GM12872 (cell line): ENCODE data around the gene FTCD.

ENCODE experiments used
- TF ChIP-seq, protein P1 (sequence below): IDR thresholded peaks from 3 replicates; pipeline ENCODE4 v1.5.1; 2011; ENCODE audit warnings: low read depth, mild to moderate bottlenecking, low read length, moderate library complexity; ENCODE audit not compliant: insufficient read depth

FTCD gene

DNA sequence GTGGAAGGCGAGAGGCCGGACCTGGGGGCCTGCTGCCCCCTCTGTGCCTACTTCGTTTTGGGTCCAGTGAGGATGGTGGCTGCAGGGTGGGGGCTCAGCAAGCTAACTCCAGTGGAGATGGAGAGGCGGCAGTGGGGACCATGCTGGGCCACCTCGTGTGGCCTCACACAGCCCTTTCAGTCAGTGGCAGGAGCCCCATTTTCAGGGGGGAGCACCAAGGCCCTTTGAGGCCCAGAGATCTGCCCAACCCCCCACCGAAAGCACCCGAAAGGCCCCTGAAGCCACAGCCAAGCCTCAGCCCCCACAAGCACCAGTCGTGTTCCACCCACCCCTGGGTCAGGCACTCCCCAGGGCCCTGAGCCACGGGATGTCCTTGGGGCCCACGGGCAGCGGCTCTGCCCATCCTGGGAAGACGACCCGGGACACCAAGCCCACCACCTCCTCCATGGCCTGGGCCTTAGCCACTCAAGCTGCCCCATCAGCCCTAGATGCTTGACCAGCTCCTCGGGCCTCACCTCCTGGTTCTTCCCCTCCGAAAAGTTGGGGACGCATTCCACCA is 345 bp downstream of the FTCD start:
- TF ChIP-seq, protein P1, sequence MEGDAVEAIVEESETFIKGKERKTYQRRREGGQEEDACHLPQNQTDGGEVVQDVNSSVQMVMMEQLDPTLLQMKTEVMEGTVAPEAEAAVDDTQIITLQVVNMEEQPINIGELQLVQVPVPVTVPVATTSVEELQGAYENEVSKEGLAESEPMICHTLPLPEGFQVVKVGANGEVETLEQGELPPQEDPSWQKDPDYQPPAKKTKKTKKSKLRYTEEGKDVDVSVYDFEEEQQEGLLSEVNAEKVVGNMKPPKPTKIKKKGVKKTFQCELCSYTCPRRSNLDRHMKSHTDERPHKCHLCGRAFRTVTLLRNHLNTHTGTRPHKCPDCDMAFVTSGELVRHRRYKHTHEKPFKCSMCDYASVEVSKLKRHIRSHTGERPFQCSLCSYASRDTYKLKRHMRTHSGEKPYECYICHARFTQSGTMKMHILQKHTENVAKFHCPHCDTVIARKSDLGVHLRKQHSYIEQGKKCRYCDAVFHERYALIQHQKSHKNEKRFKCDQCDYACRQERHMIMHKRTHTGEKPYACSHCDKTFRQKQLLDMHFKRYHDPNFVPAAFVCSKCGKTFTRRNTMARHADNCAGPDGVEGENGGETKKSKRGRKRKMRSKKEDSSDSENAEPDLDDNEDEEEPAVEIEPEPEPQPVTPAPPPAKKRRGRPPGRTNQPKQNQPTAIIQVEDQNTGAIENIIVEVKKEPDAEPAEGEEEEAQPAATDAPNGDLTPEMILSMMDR: no peak

DNA sequence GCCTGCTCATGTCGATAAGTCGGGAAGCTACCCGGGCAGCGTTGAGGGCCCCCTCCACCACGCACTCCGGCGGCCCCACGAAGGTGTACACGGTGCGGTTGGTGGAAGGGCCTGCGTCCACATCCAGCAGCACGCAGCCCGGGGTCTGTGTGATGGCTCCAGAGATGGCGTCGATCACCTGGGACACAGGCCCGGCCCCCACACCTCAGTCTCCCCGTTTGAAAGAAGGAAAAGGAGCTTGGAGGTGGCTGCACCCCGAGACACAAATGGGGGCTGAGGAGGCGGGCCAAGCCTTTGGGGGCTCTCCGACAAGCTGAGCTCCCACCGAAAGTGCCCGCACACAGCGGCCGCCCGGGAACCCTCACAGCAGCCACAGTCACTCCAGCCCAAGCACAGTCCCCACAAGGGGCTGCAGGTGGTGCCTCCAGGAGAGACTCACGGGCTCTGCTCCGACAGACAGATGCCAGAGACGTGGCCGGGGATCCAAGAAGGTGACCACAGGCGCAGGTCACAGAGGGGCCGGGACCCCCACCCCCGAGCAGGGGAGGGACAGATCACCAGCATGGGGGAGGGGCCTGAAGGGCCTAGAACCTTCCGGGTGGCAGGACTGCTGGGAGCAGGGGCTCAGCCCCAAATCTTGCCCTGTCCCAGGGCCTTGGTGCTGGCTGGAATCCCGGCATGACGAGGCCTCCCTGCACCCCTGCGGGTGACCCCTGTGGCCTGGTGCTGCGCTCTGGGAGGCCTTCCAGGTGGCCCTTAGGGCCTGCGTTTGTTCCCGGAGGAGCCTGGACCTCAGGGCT is 1.0 kb downstream of the FTCD start:
- TF ChIP-seq, protein P1: no peak

DNA sequence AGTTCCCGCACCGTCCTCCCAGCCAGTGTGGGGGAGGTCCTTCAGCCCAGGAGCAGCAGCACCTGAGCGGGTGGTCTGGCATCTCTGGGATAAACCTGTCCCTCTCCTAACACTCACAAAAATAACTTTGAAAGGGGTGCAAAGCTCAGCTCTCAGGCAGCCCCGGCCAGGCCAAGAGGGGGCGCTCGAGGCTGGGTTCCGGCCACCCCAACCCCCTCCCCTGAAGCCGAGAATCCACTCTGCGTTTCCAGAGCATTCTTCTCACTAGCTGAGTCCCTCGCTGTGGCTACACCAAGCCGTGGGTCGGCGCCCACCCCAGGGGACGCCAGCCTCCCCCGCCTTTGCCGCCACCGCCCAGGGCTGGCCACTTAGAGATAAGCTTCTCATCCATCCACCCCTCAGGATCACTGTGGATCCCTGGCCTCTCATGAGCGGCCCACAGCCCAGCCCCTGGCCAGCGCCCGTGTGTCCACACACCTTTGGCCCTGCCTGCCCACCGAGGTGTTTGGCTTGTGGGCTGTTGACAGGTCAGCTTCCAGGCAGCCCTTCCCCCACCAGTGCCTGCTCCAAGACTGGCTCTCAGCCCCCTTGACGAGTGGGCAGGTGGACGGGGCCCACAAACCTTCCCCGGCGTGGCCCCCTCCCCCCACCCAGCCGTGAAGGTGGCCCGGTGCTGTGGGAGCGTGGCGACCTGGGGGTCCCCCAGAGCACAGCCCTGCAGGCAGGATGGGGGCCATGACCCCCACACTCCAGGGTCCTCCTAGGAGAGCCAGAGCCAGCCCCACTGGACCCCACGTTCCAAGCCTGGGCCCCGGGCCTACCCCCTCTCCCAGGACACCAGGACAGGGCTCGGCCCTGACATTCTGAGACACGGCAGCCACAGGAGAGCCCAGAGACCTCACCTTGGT is 1.9 kb downstream of the FTCD start:
- TF ChIP-seq, protein P1: peak; percentile 69

DNA sequence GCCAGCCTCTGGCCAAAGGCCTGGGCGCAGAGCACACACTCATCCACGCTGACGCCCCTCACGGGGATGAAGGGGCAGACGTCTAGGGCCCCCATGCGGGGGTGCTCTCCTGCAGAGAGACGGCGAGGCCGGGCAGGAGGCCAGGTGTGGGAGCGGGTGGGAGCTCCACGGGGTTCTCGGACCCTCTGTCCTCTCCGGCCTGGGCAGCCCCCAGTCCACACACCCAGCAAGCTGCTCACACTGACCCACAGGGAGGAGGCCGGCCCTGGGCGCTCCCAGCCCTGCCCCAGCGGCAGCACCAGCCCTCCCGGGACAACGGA is 2.5 kb downstream of the FTCD start:
- TF ChIP-seq, protein P1: no peak

DNA sequence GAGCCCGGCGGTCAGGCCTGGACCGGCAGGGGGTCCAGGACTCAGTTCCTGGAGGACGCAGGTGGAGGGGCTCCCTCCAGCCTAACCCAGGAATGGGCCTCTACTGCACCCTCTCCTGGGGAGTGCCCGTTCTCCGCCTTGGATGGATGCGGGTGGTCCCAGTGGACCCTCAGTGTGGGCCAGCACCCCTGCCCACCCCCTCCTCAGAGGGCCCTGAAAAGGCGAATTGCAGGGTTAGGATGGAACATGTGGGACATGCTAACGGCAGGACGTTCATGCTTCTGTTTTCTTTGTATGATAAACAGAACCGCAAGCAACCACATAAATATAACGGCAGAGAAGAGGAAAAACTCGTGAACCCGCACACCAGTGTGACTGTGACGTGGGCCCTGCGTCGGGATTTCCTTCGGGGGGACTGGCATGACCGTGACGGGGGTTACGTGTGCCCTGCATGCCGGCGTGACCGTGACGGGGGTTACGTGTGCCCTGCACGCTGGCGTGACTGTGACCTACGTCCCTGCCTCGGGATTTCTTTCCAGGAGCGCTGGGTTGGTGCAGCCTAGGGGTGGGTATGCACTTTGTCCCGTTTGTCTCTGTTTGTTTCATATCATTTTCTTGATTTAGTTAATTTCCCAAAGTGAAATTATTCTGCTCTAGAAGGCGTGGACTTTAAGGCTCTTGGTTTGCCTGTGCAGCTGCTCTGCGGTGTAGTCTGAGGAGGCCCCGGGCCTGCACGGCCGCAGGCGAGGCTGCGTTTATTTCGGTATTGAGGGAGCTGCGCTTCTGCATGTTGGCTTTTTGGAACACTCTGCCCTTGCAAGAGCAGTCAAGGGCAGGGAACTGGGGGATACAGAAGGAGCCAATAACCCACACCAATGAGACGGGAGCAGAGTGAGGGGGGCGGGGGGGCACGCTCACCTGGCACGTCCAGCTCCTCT is 3.1 kb downstream of the FTCD start:
- TF ChIP-seq, protein P1: no peak

DNA sequence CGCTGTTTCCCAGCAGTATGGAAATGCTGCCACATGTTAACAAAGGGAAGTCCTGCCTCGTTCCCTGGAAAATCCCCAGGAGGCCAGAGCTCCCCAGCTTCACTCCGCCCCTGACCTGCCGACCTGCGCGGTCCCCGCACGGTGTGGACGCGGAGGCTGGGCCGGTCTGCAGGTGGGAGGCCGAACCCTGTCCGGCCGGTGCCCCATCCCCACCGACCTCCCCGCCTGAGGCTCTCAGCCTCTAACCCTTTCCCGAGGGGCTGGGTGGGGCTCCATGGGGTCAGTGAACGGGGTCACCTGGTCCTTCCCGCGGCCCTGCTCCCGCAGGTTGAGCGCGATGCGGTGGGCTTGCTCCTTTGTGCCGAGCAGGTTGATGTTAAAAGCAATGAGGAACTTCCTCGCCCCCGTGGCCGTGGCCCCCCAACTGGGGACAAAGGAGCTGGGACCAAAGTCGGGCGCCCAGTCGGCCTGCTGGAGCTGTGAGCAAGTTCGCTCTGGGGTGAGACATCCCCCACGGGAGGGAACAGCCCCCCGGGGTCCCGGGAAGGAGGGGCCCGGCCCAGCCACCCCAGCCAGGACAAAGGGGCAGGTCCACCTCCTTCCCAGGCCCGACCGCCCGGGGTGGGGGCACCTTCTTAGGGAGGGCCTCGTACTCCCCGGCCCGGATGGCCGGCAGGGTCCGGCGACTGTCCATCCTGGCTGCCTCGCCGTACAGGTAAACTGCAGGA is 4.0 kb downstream of the FTCD start:
- TF ChIP-seq, protein P1: no peak
